HEK293 (cell line): ENCODE measurements around the gene STK26.

Experiments
- CTCF ChIA-PET: fragments of 350-600 bp; formaldehyde crosslinking; extraction: SDS; loops from one replicate; lab custom pipeline; 2021; ENCODE audit warnings: antibody characterized with exemption; lab: Yijun Ruan, JAX
- POLR2A ChIA-PET: fragments of 300-600 bp; formaldehyde crosslinking; extraction: SDS; loops from one replicate; lab custom pipeline; 2020; ENCODE audit warnings: antibody characterized with exemption, inconsistent platforms; lab: Yijun Ruan, JAX
- H3K27ac ChIP-seq: fragments of 200-500 bp; sonication (Bioruptor generic); 2 replicates; pipeline ENCODE4 v1.5.1; 2014; ENCODE audit warnings: low read depth, low read length, control low read depth, inconsistent platforms; ENCODE audit errors: extremely low read depth
- H3K36me3 ChIP-seq, 2 experiments: fragments of 200-500 bp in 1 of 2; sonication (Bioruptor generic) in 1 of 2; 1 replicate in 1 of 2; 2 replicates in 1 of 2; pipeline ENCODE4 v1.5.1; 2014 to 2017; ENCODE audit warnings: inconsistent platforms in 2 of 2, low read length in 2 of 2; ENCODE audit not compliant: control insufficient read depth in 2 of 2, insufficient read depth in 1 of 2
- H3K4me1 ChIP-seq: fragments of 200-500 bp; sonication (Bioruptor generic); 2 replicates; pipeline ENCODE4 v1.5.1; 2014; ENCODE audit warnings: mild to moderate bottlenecking, low read length, inconsistent platforms; ENCODE audit not compliant: control insufficient read depth, insufficient read depth
- H3K4me3 ChIP-seq: 2 replicates; pipeline ENCODE4 v1.5.1; 2011; ENCODE audit warnings: low read depth, mild to moderate bottlenecking, control low read depth, low read length, moderate library complexity
- H3K9me3 ChIP-seq: fragments of 200-500 bp; sonication (Bioruptor generic); 2 replicates; pipeline ENCODE4 v1.5.1; 2014; ENCODE audit warnings: low read depth, low read length, inconsistent platforms; ENCODE audit not compliant: control insufficient read depth, insufficient read depth
- CTCF ChIP-seq: fragments of 450-650 bp; formaldehyde crosslinking; IDR thresholded peaks from 2 replicates; pipeline ENCODE4 v1.5.1; 2016; ENCODE audit warnings: missing biosample characterization, missing genetic modification characterization
- GLI2 ChIP-seq: fragments of 450-650 bp; formaldehyde crosslinking; IDR thresholded peaks from 2 replicates; pipeline ENCODE4; 2017; ENCODE audit warnings: missing biosample characterization, missing genetic modification characterization, low read depth, borderline replicate concordance
- GLIS2 ChIP-seq: fragments of 450-650 bp; formaldehyde crosslinking; IDR thresholded peaks from 2 replicates; pipeline ENCODE4 v1.5.1; 2016; ENCODE audit warnings: missing biosample characterization, missing genetic modification characterization
- KLF8 ChIP-seq: fragments of 450-650 bp; formaldehyde crosslinking; IDR thresholded peaks from 2 replicates; pipeline ENCODE4 v1.5.1; 2016; ENCODE audit warnings: missing biosample characterization, missing genetic modification characterization
- KLF9 ChIP-seq: fragments of 450-650 bp; formaldehyde crosslinking; IDR thresholded peaks from 2 replicates; pipeline ENCODE4 v1.5.1; 2016; ENCODE audit warnings: missing biosample characterization, missing genetic modification characterization, low read depth
- PRDM10 ChIP-seq: fragments of 450-650 bp; formaldehyde crosslinking; IDR thresholded peaks from 2 replicates; pipeline ENCODE4 v1.5.1; 2016; ENCODE audit warnings: missing biosample characterization, missing genetic modification characterization
- TCF7L2 ChIP-seq: IDR thresholded peaks from 2 replicates; pipeline ENCODE4 v1.6.1; 2011; ENCODE audit warnings: low read depth, mild to moderate bottlenecking, inconsistent platforms, low read length, moderate library complexity, borderline replicate concordance
- TRIM28 ChIP-seq: IDR thresholded peaks from 2 replicates; pipeline ENCODE4 v1.6.1; 2011; ENCODE audit warnings: low read length, control low read depth, borderline replicate concordance
- ZBTB6 ChIP-seq: fragments of 450-650 bp; formaldehyde crosslinking; IDR thresholded peaks from 2 replicates; pipeline ENCODE4 v1.5.1; 2017; ENCODE audit warnings: missing biosample characterization, missing genetic modification characterization
- ZIC2 ChIP-seq: fragments of 450-650 bp; formaldehyde crosslinking; IDR thresholded peaks from 2 replicates; pipeline ENCODE4 v1.5.1; 2016; ENCODE audit warnings: missing biosample characterization, missing genetic modification characterization
- ZNF2 ChIP-seq: fragments of 450-650 bp; formaldehyde crosslinking; IDR thresholded peaks from 2 replicates; pipeline ENCODE4 v1.5.1; 2016; ENCODE audit warnings: missing biosample characterization, missing genetic modification characterization
- ZNF24 ChIP-seq: fragments of 450-650 bp; formaldehyde crosslinking; IDR thresholded peaks from 2 replicates; pipeline ENCODE4 v1.5.1; 2016; ENCODE audit warnings: missing biosample characterization, missing genetic modification characterization
- ZNF398 ChIP-seq: fragments of 450-650 bp; formaldehyde crosslinking; IDR thresholded peaks from 2 replicates; pipeline ENCODE4 v1.5.1; 2017; ENCODE audit warnings: missing biosample characterization, missing genetic modification characterization
- ZNF488 ChIP-seq: fragments of 450-650 bp; formaldehyde crosslinking; IDR thresholded peaks from 2 replicates; pipeline ENCODE4 v1.5.1; 2016; ENCODE audit warnings: missing biosample characterization, missing genetic modification characterization
- ZNF510 ChIP-seq: fragments of 450-650 bp; formaldehyde crosslinking; IDR thresholded peaks from 2 replicates; pipeline ENCODE4 v1.5.1; 2018; ENCODE audit warnings: mild to moderate bottlenecking, missing genetic modification characterization, missing biosample characterization; ENCODE audit not compliant: insufficient replicate concordance
- ZNF518A ChIP-seq: fragments of 450-650 bp; formaldehyde crosslinking; conservative IDR thresholded peaks from 2 replicates; pipeline ENCODE4 v1.5.1; 2016; ENCODE audit warnings: low read depth, missing biosample characterization, missing genetic modification characterization
- ZNF660 ChIP-seq: fragments of 450-650 bp; IDR thresholded peaks from 2 replicates; pipeline ENCODE4 v1.5.1; 2018; ENCODE audit warnings: missing biosample characterization, mild to moderate bottlenecking, missing genetic modification characterization
- ZNF670 ChIP-seq: fragments of 450-650 bp; formaldehyde crosslinking; IDR thresholded peaks from 2 replicates; pipeline ENCODE4 v1.5.1; 2016; ENCODE audit warnings: missing biosample characterization, missing genetic modification characterization, low read depth
- ZSCAN4 ChIP-seq: fragments of 450-650 bp; formaldehyde crosslinking; IDR thresholded peaks from 2 replicates; pipeline ENCODE4 v1.5.1; 2017; ENCODE audit warnings: missing biosample characterization, missing genetic modification characterization

STK26 gene

GRCh38 chrX:132022198-132022966, 720 bp upstream of the STK26 start:
- CTCF ChIA-PET, result interaction anchor here (0.6 kb wide), 1 partner anchor 197 kb away, joined by 3 read pairs; the partner anchor contains the start of gene RAP2C
- POLR2A ChIA-PET, result interaction anchor here (0.6 to 1.2 kb wide), 3 partner anchors 10 to 49 kb away, joined by 3 to 4 read pairs (median 3); no protein-coding TSS in a partner anchor
- Histone ChIP-seq H3K27ac (peak overlapping the region; percentile 79; the same call in 1 of the 2 replicates), H3K4me3 (peak overlapping the region; percentile 76), H3K4me1 (0 out of 2 replicates have a peak, but pooled peaks cover 2% of the 10 kb centered on the region), H3K36me3 (no peaks in the 10 kb centered on the region), H3K9me3 (no peaks in the 10 kb centered on the region)
- TF ChIP-seq ZSCAN4 (tag by site-specific recombination), result no peak
- TF ChIP-seq KLF8, result no peak
- TF ChIP-seq ZNF660 (tag by site-specific recombination), result no peak
- no peak for TF ChIP-seq ZNF488 (tag by site-specific recombination)
- TF ChIP-seq ZNF24, result no peak
- TF ChIP-seq ZNF670, result no peak
- 0 out of 2 replicates have a peak, but pooled peaks have one; percentile 15 for TF ChIP-seq TRIM28
- TF ChIP-seq ZNF2 (tag by site-specific recombination), result no peak
- no peak for TF ChIP-seq GLI2
- TF ChIP-seq ZBTB6 (tag by site-specific recombination), result no peak
- TF ChIP-seq PRDM10 (tag by site-specific recombination), result peak; percentile 89
- TF ChIP-seq ZNF510 (tag by site-specific recombination), result no peak
- TF ChIP-seq CTCF (tag by site-specific recombination), result peak; percentile 33; the same call in 1 of the 2 replicates
- TF ChIP-seq KLF9 (tag by site-specific recombination), result no peak
- no peak for TF ChIP-seq TCF7L2
- TF ChIP-seq ZIC2 (tag by site-specific recombination), result no peak
- TF ChIP-seq ZNF398 (tag by site-specific recombination), result no peak
- TF ChIP-seq ZNF518A (tag by site-specific recombination), result no peak
- TF ChIP-seq GLIS2, result no peak
